ENCODE results near the gene ARID1B.

Gene ARID1B

GRCh38 chr6:156883497-156884252 is 106.5 kb downstream of the ARID1B start:
- DNase-seq, result no peak

GRCh38 chr6:156884306-156884705 is 107.1 kb downstream of the ARID1B start:
- no peak for DNase-seq

DNA sequence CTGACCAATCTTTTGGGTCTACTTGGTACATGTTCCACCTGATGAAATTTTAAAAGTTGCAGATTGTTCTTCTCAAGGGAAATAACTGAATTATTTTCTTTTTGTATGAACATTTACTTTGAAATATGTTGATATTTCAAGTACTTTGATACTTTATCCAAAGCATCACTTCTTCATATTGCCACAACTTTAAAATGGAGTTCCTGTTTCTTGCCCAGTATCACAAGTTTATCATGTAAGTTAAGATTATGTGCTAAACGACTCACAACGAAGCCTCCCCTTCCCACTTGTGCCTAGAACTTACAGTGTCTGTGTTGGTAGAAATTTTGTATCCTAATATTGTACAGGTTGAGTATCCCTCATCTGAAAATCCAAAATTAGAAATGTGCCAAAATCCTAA is 108.4 kb downstream of the ARID1B start:
- no peak for DNase-seq

- DNase-seq, result no peak
Measured at GRCh38 chr6:156886409-156886808, 109.2 kb downstream of the ARID1B start.

DNA sequence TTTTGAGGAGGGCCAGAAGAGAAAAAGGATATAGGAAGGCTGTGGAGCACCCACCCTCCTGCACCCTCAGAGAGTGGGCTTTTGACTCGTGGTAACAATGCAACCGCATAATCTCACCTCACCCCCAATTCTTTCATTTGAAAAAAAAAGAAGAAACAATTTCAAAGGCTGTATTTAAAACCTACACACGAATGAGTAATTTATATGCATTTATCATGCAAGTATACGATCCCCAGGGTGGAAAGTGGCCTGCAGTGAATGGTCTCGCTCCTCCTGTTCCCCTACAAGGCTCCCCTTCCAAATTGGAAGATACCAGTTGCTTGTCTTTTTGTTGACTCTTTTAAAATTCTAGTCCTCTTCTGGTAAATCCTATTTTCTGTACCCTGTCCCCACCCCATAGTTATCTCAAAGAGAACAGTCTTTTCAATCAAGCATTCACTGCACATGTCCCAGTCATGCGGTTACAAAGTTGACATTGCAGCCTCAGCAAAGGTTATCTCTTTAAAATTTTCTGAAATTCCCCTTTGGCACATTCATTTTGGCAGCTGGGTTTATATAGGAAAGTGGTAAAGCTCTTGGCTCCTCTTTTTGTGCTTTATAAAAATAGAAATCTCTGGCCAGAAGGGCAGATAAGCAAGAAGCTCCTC is 110.6 kb downstream of the ARID1B start:
- no peak for DNase-seq

DNA sequence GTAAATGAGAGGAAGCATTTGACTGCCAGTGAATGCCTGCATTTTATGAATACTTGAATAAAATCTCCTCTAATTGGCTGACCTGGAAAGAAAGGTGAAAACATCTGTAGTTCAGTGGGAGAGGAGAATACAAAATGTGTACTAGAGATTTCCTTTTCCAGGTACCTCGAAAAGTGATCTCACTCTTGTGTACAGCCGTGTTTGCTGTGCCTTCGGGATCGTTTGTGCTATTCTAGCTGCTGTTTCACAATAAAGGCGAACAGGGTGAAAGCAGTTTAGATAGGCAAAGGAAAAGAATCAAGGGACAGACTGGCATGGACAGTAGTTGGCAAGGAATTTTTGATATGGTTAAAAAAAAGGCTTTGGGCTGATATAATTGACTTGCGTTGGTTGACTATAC is 112.3 kb downstream of the ARID1B start:
- DNase-seq, result no peak

GRCh38 chr6:156889986-156890385 is 112.8 kb downstream of the ARID1B start:
- DNase-seq, result no peak

- no peak for DNase-seq
Measured at GRCh38 chr6:156890627-156891314, 113.6 kb downstream of the ARID1B start.

GRCh38 chr6:156897907-156898531 is 120.8 kb downstream of the ARID1B start:
- DNase-seq, result no peak

- no peak for DNase-seq
Measured at GRCh38 chr6:156899071-156899470, 121.9 kb downstream of the ARID1B start.

DNA sequence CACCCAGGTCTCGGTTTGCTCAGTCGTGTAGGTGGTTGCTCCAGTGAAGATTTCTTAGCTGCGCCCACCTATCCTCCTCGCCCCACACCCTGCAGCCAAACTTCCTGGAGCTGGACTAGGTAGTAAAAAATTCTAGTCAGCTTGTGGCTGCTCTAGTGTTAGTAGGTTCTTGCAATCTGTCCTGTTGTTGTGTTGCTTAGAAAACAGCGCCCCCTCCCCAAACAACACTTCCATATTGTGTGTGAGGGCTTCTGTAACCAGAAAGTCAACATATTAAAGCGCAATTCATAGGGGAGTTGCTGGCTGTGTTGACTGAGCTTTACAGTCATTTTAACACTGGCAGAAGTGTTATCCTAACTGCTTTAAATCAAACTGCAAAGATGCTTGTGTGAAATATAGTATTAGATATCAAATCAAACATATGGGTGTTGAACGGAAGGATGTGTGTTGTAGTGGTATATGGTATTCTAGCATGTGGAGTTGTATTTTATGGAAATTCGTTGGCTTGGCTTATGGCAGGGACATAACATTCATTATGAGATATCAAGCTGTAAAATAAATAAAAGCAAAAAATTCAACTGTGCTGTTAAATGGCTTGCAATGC is 122.5 kb downstream of the ARID1B start:
- DNase-seq, result no peak

DNA sequence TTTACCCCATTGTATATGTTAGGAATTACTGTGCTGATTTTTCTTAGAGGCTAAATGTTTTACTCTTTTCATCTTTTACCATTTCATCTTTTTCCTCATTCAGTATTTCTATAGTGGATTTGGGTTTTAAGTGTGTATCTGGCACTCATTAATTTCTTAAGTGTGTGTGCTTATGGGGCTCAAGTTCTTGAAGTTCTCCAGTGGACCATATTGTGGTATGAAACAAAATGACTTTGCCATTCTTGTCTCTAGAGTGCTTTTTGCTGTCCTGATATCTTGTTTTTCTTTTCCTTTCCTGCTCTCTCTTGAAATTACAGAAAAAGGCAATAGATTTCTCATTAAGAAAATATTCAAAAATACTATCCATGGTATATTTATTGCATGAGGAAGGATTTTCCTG is 123.1 kb downstream of the ARID1B start:
- no peak for DNase-seq

GRCh38 chr6:156901309-156902019 is 124.3 kb downstream of the ARID1B start:
- no peak for DNase-seq

DNA sequence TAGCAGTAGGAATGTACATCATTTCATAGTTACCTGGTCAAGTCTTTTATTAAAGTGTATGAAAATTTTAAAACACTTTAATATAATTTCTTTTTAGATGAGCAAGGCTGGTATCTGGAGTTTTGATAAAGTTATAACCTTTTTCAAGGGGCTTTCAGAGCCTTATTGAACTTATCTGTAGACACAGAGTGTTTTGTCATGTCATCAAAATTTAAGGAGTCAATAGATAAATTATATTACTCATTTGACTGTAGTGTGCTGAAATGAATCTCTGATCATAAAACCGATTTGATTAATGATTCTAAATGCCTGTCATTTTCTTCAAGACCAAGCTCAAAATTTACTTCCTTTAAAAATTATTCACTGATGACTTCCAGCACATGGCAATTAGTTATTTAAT is 125.6 kb downstream of the ARID1B start:
- no peak for DNase-seq

GRCh38 chr6:156904176-156904967 is 127.2 kb downstream of the ARID1B start:
- no peak for DNase-seq

- no peak for DNase-seq
Measured at GRCh38 chr6:156905801-156906200, 128.6 kb downstream of the ARID1B start.

DNA sequence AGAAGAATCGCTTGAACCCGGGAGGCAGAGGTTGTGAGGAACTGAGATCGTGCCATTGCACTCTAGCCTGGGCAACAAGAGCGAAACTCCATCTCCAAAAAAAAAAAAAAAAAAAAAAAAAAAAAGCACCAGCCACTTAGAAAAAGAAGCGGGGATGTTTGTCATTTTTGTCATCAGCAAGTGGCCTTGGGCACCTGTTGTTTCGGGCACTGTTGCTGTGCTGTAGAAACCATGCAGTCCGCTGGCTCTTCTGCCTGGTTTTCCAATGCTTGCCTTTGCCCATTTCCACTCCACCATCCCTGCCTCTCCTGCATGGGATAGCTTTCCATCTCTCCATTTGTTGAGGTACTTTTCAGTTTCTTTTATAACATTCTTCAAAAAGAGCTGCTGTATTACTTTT is 129.3 kb downstream of the ARID1B start:
- no peak for DNase-seq

GRCh38 chr6:156909212-156910010 is 132.2 kb downstream of the ARID1B start:
- no peak for DNase-seq

DNA sequence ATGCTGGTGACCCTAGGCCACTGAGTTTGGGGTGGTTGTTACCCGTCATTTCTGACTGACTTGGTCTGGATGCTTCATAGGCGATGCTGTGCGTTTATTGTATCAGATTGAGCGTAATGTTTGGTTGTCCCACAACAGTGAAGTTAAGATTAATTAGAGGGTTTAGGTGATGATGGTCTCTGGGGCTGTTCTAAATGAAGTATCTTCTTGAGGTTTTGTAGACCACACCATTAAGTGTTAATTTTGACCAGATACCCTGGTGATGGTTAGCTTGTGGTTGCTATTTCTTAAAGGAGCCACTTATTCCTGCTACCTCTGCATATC is 132.8 kb downstream of the ARID1B start:
- DNase-seq, result no peak

- DNase-seq, result no peak
Measured at GRCh38 chr6:156910938-156911337, 133.8 kb downstream of the ARID1B start.

DNA sequence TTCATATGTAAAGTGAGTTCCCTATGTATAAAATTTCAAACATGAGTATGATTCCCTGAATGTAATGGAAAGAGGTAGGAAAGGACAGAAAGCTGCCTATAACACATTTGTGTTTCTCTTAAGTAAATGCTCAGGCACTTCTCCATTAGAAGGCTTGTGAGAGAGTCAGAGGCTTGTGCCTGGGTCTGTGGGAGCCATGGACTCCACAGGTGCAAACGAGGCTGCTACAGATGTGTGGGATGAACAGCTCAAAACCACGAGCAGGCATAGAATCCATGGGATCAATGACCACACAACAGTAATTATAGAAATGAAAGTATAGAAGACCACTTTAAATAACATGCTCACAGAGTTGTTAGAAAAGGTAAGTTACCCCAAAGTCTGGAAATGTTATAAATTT is 134.4 kb downstream of the ARID1B start:
- DNase-seq, result no peak
